ENCODE measurements around the gene CKAP5. TPM values are rescaled to one million over a fixed set of nuclear protein-coding genes. Genes with fewer than 3 reads are reported as not detected.

Gene CKAP5
- total RNA-seq, 1 donor from 2014 or later = 121 TPM

DNA sequence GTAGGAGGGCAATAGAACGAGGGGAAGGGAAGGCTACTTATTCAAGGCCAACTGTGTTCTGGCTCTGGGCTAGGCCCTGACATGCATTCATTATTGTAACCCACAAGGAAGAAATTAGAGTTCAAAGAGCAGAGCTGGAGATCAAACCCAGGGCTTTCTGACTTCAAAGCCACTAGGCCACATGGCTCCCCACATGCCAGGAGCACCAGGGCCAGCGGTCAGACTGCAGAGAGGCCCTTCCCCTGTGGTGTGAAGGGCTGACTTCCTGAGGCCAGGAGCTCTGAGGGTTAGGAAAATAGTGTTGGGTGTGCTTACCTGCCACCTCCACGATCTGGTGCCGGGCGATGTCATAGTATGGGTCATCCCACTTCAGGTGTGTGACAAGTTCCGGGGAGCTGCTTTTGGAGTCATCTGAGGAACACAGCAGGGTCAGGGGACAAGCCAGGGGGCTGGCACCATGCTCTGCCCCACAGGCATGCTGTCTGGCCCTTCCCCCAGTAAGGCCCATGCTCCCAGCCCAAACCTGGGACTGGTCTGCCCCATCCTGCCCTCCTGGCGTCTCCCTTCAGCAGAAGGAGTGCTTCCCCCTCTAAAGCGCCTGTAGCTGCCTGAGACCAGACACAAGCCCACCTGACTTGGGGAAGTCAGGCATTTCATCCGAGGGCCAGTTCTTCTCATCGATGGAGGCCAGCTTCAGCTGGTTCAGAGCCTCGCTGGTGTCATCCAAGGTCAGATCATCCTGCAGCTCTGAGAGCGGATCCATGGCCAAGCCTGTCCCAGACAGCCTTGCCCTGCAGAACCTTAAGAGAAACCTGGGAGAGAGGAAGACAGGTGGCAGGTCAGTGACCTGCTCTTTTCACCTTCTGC, 150.5 kb downstream of the CKAP5 start:
- peaks cover 28% of the 10 kb centered on the region for H3K36me3 Mint-ChIP-seq (ENCODE audit: low read depth)
- H3K27ac Mint-ChIP-seq = no peak overlapping the region
- H3K4me1 Mint-ChIP-seq (ENCODE audit: low read depth) = peaks cover 26% of the 10 kb centered on the region
- no peaks in the 10 kb centered on the region for H3K9me3 Mint-ChIP-seq
- intact Hi-C loops (cut with micrococcal nuclease) = no loop called here
- H3K27me3 Mint-ChIP-seq (ENCODE audit: insufficient read depth) = peaks cover 1% of the 10 kb centered on the region
- H3K4me3 Mint-ChIP-seq = no peak overlapping the region
- DNase-seq (ENCODE audit: low spot score) = no peak

DNA sequence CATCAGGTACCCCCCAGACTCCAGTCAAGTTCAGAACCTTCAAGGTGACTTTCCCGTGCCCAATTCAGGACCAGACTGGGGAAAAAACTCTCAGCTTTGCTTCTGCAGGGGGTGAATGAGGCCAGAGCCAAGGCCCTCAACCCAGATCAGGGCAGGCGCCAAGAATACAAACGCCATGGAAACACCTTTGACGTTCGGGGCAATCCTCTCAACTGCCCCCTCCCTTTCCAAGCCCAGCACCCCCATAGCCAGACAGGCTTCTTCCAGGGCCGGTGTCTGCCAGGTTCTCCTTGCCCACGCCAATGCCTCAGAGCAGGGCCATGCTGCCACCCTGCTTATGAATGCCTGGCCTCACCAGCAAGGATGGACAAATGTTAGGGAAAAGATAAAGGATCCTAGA, 151.5 kb downstream of the CKAP5 start:
- Mint-ChIP-seq H3K4me3 (no peak overlapping the region), H3K9me3 (no peaks in the 10 kb centered on the region), H3K4me1 (ENCODE audit: low read depth) (peaks cover 26% of the 10 kb centered on the region), H3K27ac (no peak overlapping the region), H3K27me3 (ENCODE audit: insufficient read depth) (no peaks in the 10 kb centered on the region), H3K36me3 (ENCODE audit: low read depth) (peaks cover 31% of the 10 kb centered on the region)
- no peak for DNase-seq (ENCODE audit: low spot score)
- intact Hi-C loops (cut with micrococcal nuclease) = no loop called here

DNA sequence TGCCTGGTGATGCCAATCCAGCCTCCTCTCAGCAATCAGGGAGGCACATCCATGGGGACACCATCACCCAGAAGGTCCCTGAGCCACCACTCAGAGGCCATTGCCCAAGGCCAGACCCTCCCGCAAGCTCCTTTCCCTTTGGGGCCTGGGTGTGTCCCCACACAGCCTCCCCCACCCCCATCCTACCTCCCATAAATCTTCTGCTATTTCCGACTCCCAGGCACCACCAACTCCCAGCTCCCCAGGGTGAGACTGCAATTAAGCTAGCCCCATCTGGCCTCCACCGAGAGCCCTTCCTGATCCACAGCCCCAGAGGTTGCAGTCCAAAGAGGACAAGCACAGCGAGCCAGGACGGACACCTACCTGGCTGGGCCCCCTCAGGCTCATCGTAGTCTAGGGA, 152.0 kb downstream of the CKAP5 start:
- DNase-seq (ENCODE audit: low spot score) = no peak
- no peak overlapping the region for H3K27ac Mint-ChIP-seq
- H3K9me3 Mint-ChIP-seq = no peaks in the 10 kb centered on the region
- H3K27me3 Mint-ChIP-seq (ENCODE audit: insufficient read depth) = no peaks in the 10 kb centered on the region
- H3K36me3 Mint-ChIP-seq (ENCODE audit: low read depth) = peaks cover 31% of the 10 kb centered on the region
- H3K4me3 Mint-ChIP-seq = no peak overlapping the region
- peaks cover 22% of the 10 kb centered on the region for H3K4me1 Mint-ChIP-seq (ENCODE audit: low read depth)
- intact Hi-C loops (cut with micrococcal nuclease) = no loop called here

DNA sequence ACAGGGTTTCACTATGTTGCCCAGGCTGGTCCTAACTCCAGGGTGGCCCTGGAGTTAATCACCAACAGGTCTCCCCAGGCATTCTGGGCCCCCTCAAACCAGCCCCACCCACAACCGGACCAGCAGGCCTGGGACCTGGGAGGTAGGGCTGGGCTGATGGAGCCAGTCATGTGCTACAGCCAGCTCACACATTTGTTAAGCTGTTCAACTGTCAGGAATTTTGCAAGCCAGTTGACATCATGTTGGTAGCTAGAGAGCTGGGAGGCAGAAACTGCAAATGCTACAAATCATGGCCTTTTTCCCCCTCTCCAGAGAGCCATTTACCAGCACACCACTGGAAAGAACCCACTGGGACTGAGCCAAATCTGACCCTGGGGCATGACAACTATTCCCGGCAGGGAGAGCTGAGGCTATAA, 152.5 kb downstream of the CKAP5 start:
- Mint-ChIP-seq H3K9me3 (no peaks in the 10 kb centered on the region), H3K4me1 (ENCODE audit: low read depth) (peaks cover 18% of the 10 kb centered on the region), H3K27me3 (ENCODE audit: insufficient read depth) (no peaks in the 10 kb centered on the region), H3K4me3 (no peak overlapping the region), H3K36me3 (ENCODE audit: low read depth) (peaks cover 29% of the 10 kb centered on the region), H3K27ac (no peak overlapping the region)
- intact Hi-C loops (cut with micrococcal nuclease) = no loop called here
- DNase-seq (ENCODE audit: low spot score) = no peak

Other genes with a start within 250 kb of the CKAP5 start
- 4.5 and 5.3 TPM in 2 replicates for gene HARBI1, start 229.1 kb downstream of the CKAP5 start, total RNA-seq
- 66.4 and 73.8 TPM in 2 replicates for gene ATG13, start 228.7 kb downstream of the CKAP5 start, total RNA-seq
- gene ARHGAP1, start 145.7 kb downstream of the CKAP5 start, total RNA-seq = 69.8 and 71.7 TPM in 2 replicates
- 12.9 and 13.9 TPM in 2 replicates for gene ZNF408, start 145.2 kb downstream of the CKAP5 start, total RNA-seq
- gene F2, start 127.1 kb downstream of the CKAP5 start, total RNA-seq = not detected in 2 replicates
- 0.08 and 0.15 TPM in 2 replicates for gene LRP4, start 72.3 kb upstream of the CKAP5 start, total RNA-seq
- gene CSTPP1, start 90.5 kb upstream of the CKAP5 start, total RNA-seq = 15.1 and 16.7 TPM in 2 replicates